HCT116 (cell line): Measurements from ENCODE around the gene GRM4. TPM values are rescaled to one million over a fixed set of nuclear protein-coding genes. Genes with fewer than 3 reads are reported as not detected.

Source experiments
- ATAC-seq: fragments of 200-7000 bp; cut with Tn5 transposase; 2 replicates; pipeline ENCODE4 v1.9.1; 2020; ENCODE audit warnings: mild to moderate bottlenecking, moderate library complexity
- BruUV-seq: library from RNA; stranded (reverse); fragments of 400-500 nt; replicated peaks from 2 replicates; lab custom pipeline; 2021; lab: Mats Ljungman, UMichigan
- CTCF ChIA-PET: fragments of 300-600 bp; sonication (Branson Sonifier 250); formaldehyde crosslinking; loops from one replicate; lab custom pipeline; 2021; ENCODE audit warnings: antibody characterized with exemption; lab: Charles Lee
- POLR2A ChIA-PET: fragments of 300-600, 350-600 bp; sonication (Branson Sonifier 250); formaldehyde crosslinking; loops from one replicate; lab custom pipeline; 2021; ENCODE audit warnings: antibody characterized with exemption; lab: Charles Lee
- RAD21 ChIA-PET, 2 experiments: fragments of 300-600 bp; sonication (Branson Sonifier 250); formaldehyde crosslinking; loops; one replicate each; lab custom pipeline; 2023; ENCODE audit warnings: low total read pairs in 2 of 2; ENCODE audit not compliant: uncharacterized antibody in 2 of 2, unreplicated experiment in 2 of 2, low non-redundant PET in 1 of 2; lab: Charles Lee
- DNase-seq: peaks from one replicate; pipeline ENCODE4 v3.0.0-alpha.2; 2010; ENCODE audit warnings: low read depth, low spot score
- H2AFZ ChIP-seq: fragments of 200-600 bp; shearing (Covaris generic), sonication (generic); 2 replicates; pipeline ENCODE4 v1.6.1; 2017; ENCODE audit warnings: low read depth, mixed run types, mixed read lengths, antibody characterized with exemption, low read length; ENCODE audit not compliant: poor library complexity, severe bottlenecking
- H3K27ac ChIP-seq: 2 replicates; pipeline ENCODE4 v1.5.1; 2012; ENCODE audit warnings: low read depth, low read length
- H3K27me3 ChIP-seq: fragments of 200-600 bp; sonication (generic); 2 replicates; pipeline ENCODE4 v1.6.1; 2016; ENCODE audit warnings: mixed run types, low read length, mixed read lengths; ENCODE audit not compliant: insufficient read depth
- H3K36me3 ChIP-seq, 2 experiments: fragments of 200-500 bp in 1 of 2; fragments of 200-600 bp in 1 of 2; sonication (Bioruptor generic) in 1 of 2; sonication (generic) in 1 of 2; 2 replicates each; pipeline versions ENCODE4 v1.5.1 to v1.6.1; 2014 to 2016; ENCODE audit warnings: low read length in 2 of 2, inconsistent platforms in 1 of 2, mixed read lengths in 1 of 2, mixed run types in 1 of 2; ENCODE audit not compliant: insufficient read depth in 2 of 2, control insufficient read depth in 1 of 2
- H3K4me1 ChIP-seq, 2 experiments: fragments of 200-600 bp in 1 of 2; sonication (generic) in 1 of 2; 2 replicates each; pipeline versions ENCODE4 v1.5.1 to v1.6.1; 2012 to 2017; ENCODE audit warnings: low read length in 2 of 2, inconsistent platforms in 1 of 2, mild to moderate bottlenecking in 1 of 2, mixed read lengths in 1 of 2, mixed run types in 1 of 2, moderate library complexity in 1 of 2; ENCODE audit not compliant: insufficient read depth in 2 of 2, control insufficient read depth in 1 of 2
- H3K4me2 ChIP-seq: fragments of 200-600 bp; sonication (generic); 2 replicates; pipeline ENCODE4 v1.6.1; 2017; ENCODE audit warnings: mixed run types, low read length, mixed read lengths
- H3K4me3 ChIP-seq, 2 experiments: fragments of 200-600 bp in 1 of 2; sonication (generic) in 1 of 2; replicated peaks in 1 of 2; 2 replicates each; pipeline ENCODE4 v1.5.1; 2011 to 2016; ENCODE audit warnings: low read length in 2 of 2, control low read depth in 1 of 2, low read depth in 1 of 2, mild to moderate bottlenecking in 1 of 2, mixed read lengths in 1 of 2, mixed run types in 1 of 2
- H3K79me2 ChIP-seq: fragments of 200-600 bp; sonication (generic); 2 replicates; pipeline ENCODE4 v1.6.1; 2017; ENCODE audit warnings: mild to moderate bottlenecking, mixed run types, low read length, moderate library complexity, mixed read lengths; ENCODE audit not compliant: insufficient read depth
- H3K9ac ChIP-seq: fragments of 200-600 bp; sonication (generic); 2 replicates; pipeline ENCODE4 v1.6.1; 2016; ENCODE audit warnings: low read length, mixed read lengths
- H3K9me2 ChIP-seq: fragments of 200-600 bp; sonication (generic), shearing (Covaris generic); 2 replicates; pipeline ENCODE4 v1.6.1; 2017; ENCODE audit warnings: mixed run types, mild to moderate bottlenecking, moderate library complexity; ENCODE audit not compliant: insufficient read depth
- H3K9me3 ChIP-seq, 2 experiments: fragments of 200-500 bp in 1 of 2; fragments of 200-600 bp in 1 of 2; sonication (Bioruptor generic) in 1 of 2; sonication (generic) in 1 of 2; 2 replicates each; pipeline ENCODE4 v1.6.1; 2014 to 2017; ENCODE audit warnings: low read length in 2 of 2, mixed read lengths in 2 of 2, inconsistent platforms in 1 of 2, low read depth in 1 of 2, mild to moderate bottlenecking in 1 of 2, mixed run types in 1 of 2, moderate library complexity in 1 of 2; ENCODE audit not compliant: control insufficient read depth in 1 of 2, insufficient read depth in 1 of 2
- H4K20me1 ChIP-seq: fragments of 200-600 bp; sonication (generic), shearing (Covaris generic); 2 replicates; pipeline ENCODE4 v1.6.1; 2017; ENCODE audit warnings: mixed run types, mild to moderate bottlenecking, moderate library complexity; ENCODE audit not compliant: insufficient read depth
- CBX3 ChIP-seq: IDR thresholded peaks from 2 replicates; pipeline ENCODE4 v1.6.1; 2012; ENCODE audit warnings: low read depth
- ELF1 ChIP-seq: IDR thresholded peaks from 2 replicates; pipeline ENCODE4 v1.6.1; 2012; ENCODE audit warnings: low read depth, borderline replicate concordance
- EZH2 ChIP-seq: fragments of 200-600 bp; sonication (generic); IDR thresholded peaks from 2 replicates; pipeline ENCODE4 v1.6.1; 2017; ENCODE audit warnings: antibody characterized with exemption, mixed run types
- EZH2phosphoT487 ChIP-seq: fragments of 200-600 bp; IDR thresholded peaks from 2 replicates; pipeline ENCODE4 v1.6.1; 2018; ENCODE audit warnings: antibody characterized with exemption, borderline replicate concordance
- FOSL1 ChIP-seq: IDR thresholded peaks from 2 replicates; pipeline ENCODE4 v1.6.1; 2012; ENCODE audit warnings: low read depth
- JUND ChIP-seq: IDR thresholded peaks from 2 replicates; pipeline ENCODE4 v1.6.1; 2012
- POLR2AphosphoS5 ChIP-seq: IDR thresholded peaks from 2 replicates; pipeline ENCODE4 v1.6.1; 2011; ENCODE audit warnings: mild to moderate bottlenecking, low read depth, low read length, moderate library complexity
- SIN3A ChIP-seq: IDR thresholded peaks from 2 replicates; pipeline ENCODE4 v1.6.1; 2012; ENCODE audit warnings: low read depth
- SP1 ChIP-seq: IDR thresholded peaks from 2 replicates; pipeline ENCODE4 v1.6.1; 2012; ENCODE audit warnings: low read depth
- SRF ChIP-seq: IDR thresholded peaks from 2 replicates; pipeline ENCODE4 v1.6.1; 2012; ENCODE audit warnings: low read depth
- TCF7L2 ChIP-seq: IDR thresholded peaks from 2 replicates; pipeline ENCODE4 v1.7.0; 2011; ENCODE audit warnings: borderline replicate concordance, inconsistent platforms; ENCODE audit not compliant: insufficient read depth, insufficient read length; ENCODE audit errors: extremely low read depth
- ZFX ChIP-seq: fragments of 450-650 bp; IDR thresholded peaks from 2 replicates; pipeline ENCODE4 v1.6.1; 2017
- ZNF274 ChIP-seq: fragments of 200-500 bp; sonication (Bioruptor generic); IDR thresholded peaks from 2 replicates; pipeline ENCODE4 v1.6.1; 2014; ENCODE audit warnings: mild to moderate bottlenecking, low read depth, low read length, inconsistent platforms
- intact Hi-C: fragments of 100-400 bp; cut with micrococcal nuclease; formaldehyde crosslinking; loops from 2 replicates; pipeline ENCODE4 v1.10.0; 2022
- total RNA-seq: library from RNA; stranded (reverse); gene quantifications from one replicate; pipeline ENCODE4 v1.2.1, GENCODE V29; 2021; ENCODE audit not compliant: unreplicated experiment
- TF ChIP-seq, protein P1 (sequence below): IDR thresholded peaks from 2 replicates; pipeline ENCODE4 v1.6.1; 2012
- TF ChIP-seq, protein P2 (sequence below), 3 experiments: fragments of 200-600 bp in 1 of 3; sonication (generic) in 1 of 3; IDR thresholded peaks in 2 of 3; conservative IDR thresholded peaks in 1 of 3; 2 replicates each; pipeline ENCODE4 v1.5.1; 2012 to 2017; ENCODE audit warnings: low read depth in 2 of 3, low read length in 2 of 3, antibody characterized with exemption in 1 of 3, borderline replicate concordance in 1 of 3, control low read depth in 1 of 3, mild to moderate bottlenecking in 1 of 3, mixed read lengths in 1 of 3, mixed run types in 1 of 3, moderate library complexity in 1 of 3; ENCODE audit not compliant: insufficient read depth in 1 of 3
- TF ChIP-seq, protein P3 (sequence below): IDR thresholded peaks from 2 replicates; pipeline ENCODE4 v1.6.1; 2011; ENCODE audit warnings: mild to moderate bottlenecking, low read length, moderate library complexity; ENCODE audit not compliant: insufficient replicate concordance; ENCODE audit errors: extremely low read depth

The GRM4 gene
- total RNA-seq, 1 experiment from 2014 or later, result 2.6 TPM

DNA sequence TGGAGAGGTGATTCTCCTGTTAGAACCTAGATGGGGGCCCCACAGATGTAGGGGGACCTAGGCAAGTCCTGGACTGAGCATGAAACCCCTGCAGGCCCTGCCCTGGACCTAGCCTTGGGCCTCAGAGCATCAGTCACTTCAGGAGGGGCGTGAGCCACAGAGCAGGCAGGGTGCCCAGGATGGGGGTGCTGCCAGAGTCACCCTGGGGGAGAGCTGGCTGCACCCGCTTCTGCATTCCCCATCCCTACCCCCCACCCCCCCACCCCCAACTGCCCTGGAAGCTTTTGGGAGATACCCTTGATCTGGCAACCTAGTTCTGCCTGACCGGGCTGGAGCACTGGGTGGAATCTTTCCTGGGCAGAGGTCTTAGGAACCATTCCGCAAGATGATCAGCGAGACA lies 125.6 kb downstream of the GRM4 start:
- H3K9me2 ChIP-seq, result no peaks in the 10 kb centered on the region
- H2AFZ ChIP-seq, result no peak overlapping the region
- no peaks in the 10 kb centered on the region for H3K79me2 ChIP-seq
- BruUV-seq, result no TSS peak
- no peak overlapping the region for H3K4me2 ChIP-seq
- H3K4me3 ChIP-seq, result no peak overlapping the region
- no peak overlapping the region for H3K27ac ChIP-seq
- TF ChIP-seq SP1, result no peak
- TF ChIP-seq, protein P1, sequence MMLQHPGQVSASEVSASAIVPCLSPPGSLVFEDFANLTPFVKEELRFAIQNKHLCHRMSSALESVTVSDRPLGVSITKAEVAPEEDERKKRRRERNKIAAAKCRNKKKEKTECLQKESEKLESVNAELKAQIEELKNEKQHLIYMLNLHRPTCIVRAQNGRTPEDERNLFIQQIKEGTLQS, result no peak
- TF ChIP-seq JUND, result no peak
- TF ChIP-seq TCF7L2, result no peak
- TF ChIP-seq ZNF274, result no peak
- ChIA-PET CTCF (no interaction called here), RAD21 (no interaction called here), POLR2A (no interaction called here)
- DNase-seq, result no peak
- no peak for ATAC-seq
- H3K36me3 ChIP-seq, result no peaks in the 10 kb centered on the region
- H3K27me3 ChIP-seq, result no peaks in the 10 kb centered on the region
- no peak overlapping the region for H3K9ac ChIP-seq
- intact Hi-C loops, result no loop called here
- H4K20me1 ChIP-seq, result no peaks in the 10 kb centered on the region
- H3K4me1 ChIP-seq, result peaks cover 4 to 10% of the 10 kb centered on the region in 2 experiments; a peak in 2 of 4 replicates
- H3K9me3 ChIP-seq, result no peaks in the 10 kb centered on the region

DNA sequence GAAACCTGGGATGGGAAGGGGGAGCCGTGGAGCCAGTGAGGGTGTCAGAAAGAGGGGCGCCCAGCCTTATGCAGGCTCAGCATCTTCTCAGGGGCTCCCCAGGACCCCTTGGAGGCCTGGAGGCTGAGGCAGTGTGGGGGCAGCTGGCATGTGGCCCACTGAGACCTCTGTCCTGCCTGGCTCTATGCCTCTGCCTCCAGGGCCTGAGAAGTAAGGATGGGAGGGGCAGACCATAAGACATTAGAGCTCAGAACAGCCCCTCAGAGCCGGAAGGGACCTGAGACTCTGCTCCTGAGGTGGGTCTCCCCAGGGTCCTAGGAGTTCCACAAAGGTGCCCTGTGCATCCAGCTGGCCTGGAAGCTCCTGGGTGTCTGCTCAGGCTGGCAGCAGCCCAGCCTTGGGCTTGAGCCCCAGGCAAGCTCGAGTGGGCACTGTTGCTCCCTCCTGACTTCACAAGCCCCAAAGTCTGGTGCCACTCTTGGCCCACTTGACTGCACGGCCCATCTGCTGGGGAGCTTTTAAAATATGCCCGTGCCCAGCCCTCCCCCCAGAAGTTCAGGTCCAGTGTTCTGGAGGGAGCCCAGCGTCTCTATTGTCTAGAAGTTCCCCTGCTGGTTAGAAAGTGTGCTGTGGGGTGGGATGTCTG lies 126.8 kb downstream of the GRM4 start:
- RAD21 ChIA-PET, result no interaction called here
- POLR2A ChIA-PET, result no interaction called here
- H3K27ac ChIP-seq, result no peak overlapping the region
- H2AFZ ChIP-seq, result no peak overlapping the region
- peaks cover 4 to 10% of the 10 kb centered on the region in 2 experiments; a peak in 2 of 4 replicates for H3K4me1 ChIP-seq
- no peak for TF ChIP-seq FOSL1
- TF ChIP-seq CBX3, result no peak
- TF ChIP-seq ELF1, result no peak
- TF ChIP-seq SRF, result no peak
- no peak for TF ChIP-seq EZH2phosphoT487
- TF ChIP-seq, protein P2, sequence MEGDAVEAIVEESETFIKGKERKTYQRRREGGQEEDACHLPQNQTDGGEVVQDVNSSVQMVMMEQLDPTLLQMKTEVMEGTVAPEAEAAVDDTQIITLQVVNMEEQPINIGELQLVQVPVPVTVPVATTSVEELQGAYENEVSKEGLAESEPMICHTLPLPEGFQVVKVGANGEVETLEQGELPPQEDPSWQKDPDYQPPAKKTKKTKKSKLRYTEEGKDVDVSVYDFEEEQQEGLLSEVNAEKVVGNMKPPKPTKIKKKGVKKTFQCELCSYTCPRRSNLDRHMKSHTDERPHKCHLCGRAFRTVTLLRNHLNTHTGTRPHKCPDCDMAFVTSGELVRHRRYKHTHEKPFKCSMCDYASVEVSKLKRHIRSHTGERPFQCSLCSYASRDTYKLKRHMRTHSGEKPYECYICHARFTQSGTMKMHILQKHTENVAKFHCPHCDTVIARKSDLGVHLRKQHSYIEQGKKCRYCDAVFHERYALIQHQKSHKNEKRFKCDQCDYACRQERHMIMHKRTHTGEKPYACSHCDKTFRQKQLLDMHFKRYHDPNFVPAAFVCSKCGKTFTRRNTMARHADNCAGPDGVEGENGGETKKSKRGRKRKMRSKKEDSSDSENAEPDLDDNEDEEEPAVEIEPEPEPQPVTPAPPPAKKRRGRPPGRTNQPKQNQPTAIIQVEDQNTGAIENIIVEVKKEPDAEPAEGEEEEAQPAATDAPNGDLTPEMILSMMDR (IDR thresholded peaks at IDR 0.05 in 2 of 3, conservative IDR thresholded peaks at IDR 0.05 in 1 of 3; ENCODE audit: borderline replicate concordance in 1 of 3, insufficient read depth in 1 of 3, low read depth in 2 of 3, low read length in 2 of 3), result no peak
- TF ChIP-seq EZH2, result no peak
- TF ChIP-seq, protein P1, result no peak
- TF ChIP-seq ZFX, result no peak
- TF ChIP-seq TCF7L2, result no peak
- no peak for TF ChIP-seq SIN3A
- TF ChIP-seq, protein P3, sequence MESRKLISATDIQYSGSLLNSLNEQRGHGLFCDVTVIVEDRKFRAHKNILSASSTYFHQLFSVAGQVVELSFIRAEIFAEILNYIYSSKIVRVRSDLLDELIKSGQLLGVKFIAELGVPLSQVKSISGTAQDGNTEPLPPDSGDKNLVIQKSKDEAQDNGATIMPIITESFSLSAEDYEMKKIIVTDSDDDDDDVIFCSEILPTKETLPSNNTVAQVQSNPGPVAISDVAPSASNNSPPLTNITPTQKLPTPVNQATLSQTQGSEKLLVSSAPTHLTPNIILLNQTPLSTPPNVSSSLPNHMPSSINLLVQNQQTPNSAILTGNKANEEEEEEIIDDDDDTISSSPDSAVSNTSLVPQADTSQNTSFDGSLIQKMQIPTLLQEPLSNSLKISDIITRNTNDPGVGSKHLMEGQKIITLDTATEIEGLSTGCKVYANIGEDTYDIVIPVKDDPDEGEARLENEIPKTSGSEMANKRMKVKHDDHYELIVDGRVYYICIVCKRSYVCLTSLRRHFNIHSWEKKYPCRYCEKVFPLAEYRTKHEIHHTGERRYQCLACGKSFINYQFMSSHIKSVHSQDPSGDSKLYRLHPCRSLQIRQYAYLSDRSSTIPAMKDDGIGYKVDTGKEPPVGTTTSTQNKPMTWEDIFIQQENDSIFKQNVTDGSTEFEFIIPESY, result no peak
- no peak for TF ChIP-seq POLR2AphosphoS5
- TF ChIP-seq ZNF274, result no peak
- TF ChIP-seq, all 23 proteins: peak for 0
- H3K27me3 ChIP-seq, result no peaks in the 10 kb centered on the region
- H3K79me2 ChIP-seq, result no peaks in the 10 kb centered on the region
- BruUV-seq, result no TSS peak
- CTCF ChIA-PET, result no interaction called here
- no peaks in the 10 kb centered on the region for H3K9me2 ChIP-seq
- no peak for ATAC-seq
- no peaks in the 10 kb centered on the region for H3K9me3 ChIP-seq
- DNase-seq, result no peak
- H3K4me2 ChIP-seq, result no peak overlapping the region
- H3K36me3 ChIP-seq, result no peaks in the 10 kb centered on the region
- H3K9ac ChIP-seq, result no peak overlapping the region
- H4K20me1 ChIP-seq, result no peaks in the 10 kb centered on the region
- intact Hi-C loops, result no loop called here
- H3K4me3 ChIP-seq, result no peak overlapping the region
